IgD-negative memory B cell (primary cell): ENCODE measurements around the gene SPAAR. TPM values are rescaled to one million over a fixed set of nuclear protein-coding genes. Genes with fewer than 3 reads are reported as not detected.
"Not testable (repeated sequence)": the region's sequence is repeated elsewhere in the genome, so short reads cannot be mapped to it uniquely, and the experiment has no call there.

Experiments used
- H3K27ac Mint-ChIP-seq, 3 donors: one replicate each; pipeline ENCODE4 v1.8.0; 2020 to 2022; ENCODE audit warnings: mild to moderate bottlenecking in 3 of 3, mixed read lengths in 3 of 3, moderate library complexity in 1 of 3
- H3K27me3 Mint-ChIP-seq: one replicate; pipeline ENCODE4 v1.8.0; 2021; ENCODE audit warnings: mixed read lengths
- H3K36me3 Mint-ChIP-seq: one replicate; pipeline ENCODE4 v1.8.0; 2020; ENCODE audit warnings: mild to moderate bottlenecking, mixed read lengths
- H3K4me1 Mint-ChIP-seq, 3 donors: one replicate each; pipeline ENCODE4 v1.8.0; 2020 to 2022; ENCODE audit warnings: mixed read lengths in 3 of 3, mild to moderate bottlenecking in 1 of 3
- H3K4me3 Mint-ChIP-seq, 4 donors: one replicate each; pipeline ENCODE4 v1.8.0; 2020 to 2022; ENCODE audit warnings: mild to moderate bottlenecking in 4 of 4, mixed read lengths in 4 of 4, moderate library complexity in 3 of 4
- H3K9me3 Mint-ChIP-seq, 3 donors: one replicate each; pipeline ENCODE4 v1.8.0; 2020 to 2021; ENCODE audit warnings: mixed read lengths in 3 of 3, mild to moderate bottlenecking in 1 of 3
- polyA plus RNA-seq: library from polyadenylated mRNA; unstranded; fragments of 300-500 nt; fragmentation: Illumina TruSeq; gene quantifications from one replicate; pipeline ENCODE4 v1.2.3, GENCODE V29; 2021

The SPAAR gene, protein sequence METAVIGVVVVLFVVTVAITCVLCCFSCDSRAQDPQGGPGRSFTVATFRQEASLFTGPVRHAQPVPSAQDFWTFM
- polyA plus RNA-seq, result not detected

- no peaks in the 10 kb centered on the region for H3K36me3 Mint-ChIP-seq
- peak within 1 kb of the TSS in 1 of 4 donors; percentile 73 for H3K4me3 Mint-ChIP-seq
- H3K27me3 Mint-ChIP-seq, result peaks cover 10% of the 10 kb centered on the region
- H3K27ac Mint-ChIP-seq, result no peak within 1 kb of the TSS
- H3K9me3 Mint-ChIP-seq, result no peaks in the 10 kb centered on the region
- peaks cover 5 to 7% (median 6%) of the 10 kb centered on the region in 3 donors for H3K4me1 Mint-ChIP-seq
These were observed at the start of gene SPAAR for GRCh38 chr9:35909274-35909673. TSS of gene SPAAR (plus strand) at chr9:35909490. CDS start at chr9:35910464, 974 bp downstream.

GRCh38 chr9:35859990-35860339 is 49.3 kb upstream of the SPAAR start:
- Mint-ChIP-seq H3K36me3 (no peaks in the 10 kb centered on the region), H3K9me3 (no peaks in the 10 kb centered on the region), H3K4me1 (peaks cover 0 to 4% (median 2%) of the 10 kb centered on the region in 3 donors), H3K27me3 (peaks cover 4% of the 10 kb centered on the region), H3K27ac (no peak overlapping the region), H3K4me3 (no peak overlapping the region)

- peaks cover 0 to 4% (median 2%) of the 10 kb centered on the region in 3 donors for H3K4me1 Mint-ChIP-seq
- H3K9me3 Mint-ChIP-seq, result no peaks in the 10 kb centered on the region
- no peaks in the 10 kb centered on the region for H3K36me3 Mint-ChIP-seq
- H3K4me3 Mint-ChIP-seq, result peak overlapping the region in 1 of 4 donors; percentile 29
- H3K27me3 Mint-ChIP-seq, result peaks cover 4% of the 10 kb centered on the region
- no peak overlapping the region for H3K27ac Mint-ChIP-seq
These were observed 48.0 kb upstream of the SPAAR start for GRCh38 chr9:35861161-35861897.

DNA sequence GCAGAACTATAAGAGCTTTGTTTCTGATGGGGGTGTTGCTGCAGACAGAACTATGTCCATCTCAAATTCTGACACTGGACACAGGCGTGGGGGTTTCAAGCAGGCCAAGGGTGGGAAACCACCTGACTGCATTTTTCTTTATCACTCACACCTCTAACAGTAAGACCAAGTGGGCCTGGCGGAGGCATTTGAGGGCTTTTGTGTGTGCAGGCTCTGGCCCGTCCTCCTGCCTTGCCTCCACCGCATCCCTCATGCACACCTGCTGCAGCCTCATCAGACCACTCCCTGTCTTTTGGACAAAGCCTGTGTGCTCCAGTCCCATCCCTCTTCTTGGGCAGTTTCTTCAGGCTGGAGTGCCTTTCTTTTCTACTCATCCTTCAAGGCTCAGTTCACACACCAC is 47.0 kb upstream of the SPAAR start:
- no peak overlapping the region for H3K27ac Mint-ChIP-seq
- peaks cover 4% of the 10 kb centered on the region for H3K27me3 Mint-ChIP-seq
- H3K36me3 Mint-ChIP-seq, result no peaks in the 10 kb centered on the region
- no peaks in the 10 kb centered on the region for H3K9me3 Mint-ChIP-seq
- peaks cover 0 to 4% (median 2%) of the 10 kb centered on the region in 3 donors for H3K4me1 Mint-ChIP-seq
- H3K4me3 Mint-ChIP-seq, result no peak overlapping the region

DNA sequence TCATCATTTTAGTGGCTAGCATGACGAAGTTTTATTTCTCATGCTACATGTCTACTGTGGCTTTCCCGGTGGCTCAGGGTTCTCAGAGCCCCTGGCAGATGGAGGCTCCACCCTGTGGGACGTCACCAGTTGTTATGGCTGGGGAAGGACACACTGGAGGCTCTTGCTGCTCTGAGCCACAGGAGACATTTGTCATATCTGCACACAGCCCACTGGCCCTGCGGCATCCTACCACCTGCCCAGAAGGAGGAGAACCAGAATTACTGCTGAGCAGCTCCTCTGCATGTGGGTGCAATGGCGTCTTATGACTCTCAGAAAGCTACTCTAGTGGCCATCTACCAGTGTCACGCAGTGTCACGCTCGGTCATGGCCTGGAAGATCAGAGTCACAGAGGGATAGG is 45.7 kb upstream of the SPAAR start:
- H3K9me3 Mint-ChIP-seq, result no peaks in the 10 kb centered on the region
- no peak overlapping the region for H3K27ac Mint-ChIP-seq
- peaks cover 0 to 3% (median 1%) of the 10 kb centered on the region in 3 donors for H3K4me1 Mint-ChIP-seq
- no peaks in the 10 kb centered on the region for H3K36me3 Mint-ChIP-seq
- peaks cover 4% of the 10 kb centered on the region for H3K27me3 Mint-ChIP-seq
- no peak overlapping the region for H3K4me3 Mint-ChIP-seq

- Mint-ChIP-seq H3K36me3 (no peaks in the 10 kb centered on the region), H3K27me3 (peaks cover 4% of the 10 kb centered on the region), H3K4me3 (no peak overlapping the region), H3K4me1 (peaks cover 0 to 4% (median 0%) of the 10 kb centered on the region in 3 donors), H3K9me3 (no peaks in the 10 kb centered on the region), H3K27ac (no peak overlapping the region)
These were observed 44.5 kb upstream of the SPAAR start for GRCh38 chr9:35864695-35865255.

GRCh38 chr9:35867538-35867937 is 41.8 kb upstream of the SPAAR start:
- H3K27me3 Mint-ChIP-seq, result peaks cover 1% of the 10 kb centered on the region
- peaks cover 0 to 1% (median 0%) of the 10 kb centered on the region in 3 donors for H3K4me1 Mint-ChIP-seq
- no peaks in the 10 kb centered on the region for H3K9me3 Mint-ChIP-seq
- H3K36me3 Mint-ChIP-seq, result no peaks in the 10 kb centered on the region
- no peak overlapping the region for H3K27ac Mint-ChIP-seq
- H3K4me3 Mint-ChIP-seq, result no peak overlapping the region

DNA sequence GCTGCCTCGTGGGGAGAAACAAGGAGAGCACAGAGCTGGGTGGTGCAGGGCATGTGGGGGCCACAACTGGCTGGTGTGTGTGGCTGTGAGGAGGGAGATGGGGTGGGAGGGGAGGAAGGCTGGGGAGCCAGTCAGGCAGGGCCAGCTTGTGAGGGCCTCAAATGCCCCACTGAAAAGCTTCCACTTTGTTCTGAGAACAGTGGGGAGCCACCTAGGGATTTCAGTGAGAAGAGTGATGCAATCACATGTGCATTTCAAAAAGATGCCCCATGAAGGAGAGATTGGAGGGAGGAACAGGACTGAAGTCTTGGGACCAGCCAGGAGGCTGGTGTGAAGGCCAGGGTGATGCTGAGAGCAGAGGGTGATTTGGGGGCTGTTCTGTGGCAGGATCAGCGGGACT is 40.4 kb upstream of the SPAAR start:
- H3K4me1 Mint-ChIP-seq, result peaks cover 0 to 2% (median 0%) of the 10 kb centered on the region in 3 donors
- no peaks in the 10 kb centered on the region for H3K9me3 Mint-ChIP-seq
- no peaks in the 10 kb centered on the region for H3K36me3 Mint-ChIP-seq
- H3K27ac Mint-ChIP-seq, result no peak overlapping the region
- H3K27me3 Mint-ChIP-seq, result peaks cover 1% of the 10 kb centered on the region
- no peak overlapping the region for H3K4me3 Mint-ChIP-seq

DNA sequence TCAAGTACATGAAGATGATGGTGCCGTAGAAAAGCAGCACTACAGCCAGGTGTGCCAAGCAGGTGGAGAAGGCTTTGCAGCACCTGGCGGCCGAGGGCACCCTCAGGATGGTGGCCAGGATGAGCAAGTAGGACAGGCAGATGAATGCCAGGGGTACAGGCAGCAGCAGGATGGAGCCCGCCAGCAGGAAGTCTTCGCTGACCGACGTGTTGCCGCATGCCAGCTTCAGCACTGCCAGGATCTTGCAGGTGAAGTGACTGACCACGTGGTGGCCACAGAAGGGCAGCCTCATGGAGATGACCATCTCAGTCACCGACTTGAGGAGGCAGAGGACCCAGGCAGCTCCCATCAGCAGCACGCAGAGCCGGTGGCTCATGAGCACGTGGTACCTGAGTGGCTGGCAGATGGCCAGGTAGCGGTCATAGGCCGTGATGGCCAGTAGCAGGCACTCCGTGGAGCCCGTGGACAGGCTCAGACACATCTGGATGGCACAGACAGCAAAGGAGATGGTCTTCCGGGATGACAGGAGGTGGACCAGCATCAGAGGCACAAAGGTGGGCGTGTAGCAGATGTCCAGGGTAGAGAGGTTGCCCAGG is 39.6 kb upstream of the SPAAR start:
- H3K4me3 Mint-ChIP-seq, result no peak overlapping the region
- no peak overlapping the region for H3K27ac Mint-ChIP-seq
- no peaks in the 10 kb centered on the region for H3K36me3 Mint-ChIP-seq
- H3K9me3 Mint-ChIP-seq, result no peaks in the 10 kb centered on the region
- no peaks in the 10 kb centered on the region for H3K27me3 Mint-ChIP-seq
- peaks cover 0 to 2% (median 0%) of the 10 kb centered on the region in 3 donors for H3K4me1 Mint-ChIP-seq

DNA sequence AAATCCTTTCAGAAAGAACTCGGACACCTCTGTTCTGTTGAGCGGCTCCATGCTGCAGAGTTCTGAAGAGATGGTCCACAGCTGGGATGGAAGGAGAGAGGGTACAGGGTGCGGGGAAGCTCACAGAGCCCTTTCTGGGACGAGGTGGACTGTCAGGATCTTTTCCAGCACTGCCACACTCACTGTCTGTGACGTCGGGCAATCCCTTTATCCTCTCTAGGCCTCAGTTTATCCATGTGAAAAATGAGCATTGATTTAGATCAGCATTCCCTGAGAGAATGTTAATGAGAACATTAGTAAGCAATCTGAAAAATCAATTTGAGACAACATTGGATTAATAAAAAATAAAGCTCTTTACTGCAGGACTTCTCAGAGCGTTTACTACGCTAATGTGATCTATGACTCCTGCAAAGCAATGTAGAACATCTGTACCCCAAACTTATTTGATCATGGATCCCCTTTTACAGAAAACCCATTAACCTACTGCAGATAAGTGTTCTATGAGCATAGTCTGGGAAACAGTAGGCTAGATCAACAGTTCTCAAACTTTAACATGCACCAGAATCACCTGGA is 38.9 kb upstream of the SPAAR start, which contains the start of gene OR13J1:
OR13J1 (minus strand) TSS at position 51 of the 573 bp plus-strand sequence; CDS start at position 51, 0 bp downstream.
- Mint-ChIP-seq H3K27ac (no peak within 1 kb of the TSS), H3K4me1 (peaks cover 0 to 2% (median 0%) of the 10 kb centered on the region in 3 donors), H3K4me3 (no peak within 1 kb of the TSS)

DNA sequence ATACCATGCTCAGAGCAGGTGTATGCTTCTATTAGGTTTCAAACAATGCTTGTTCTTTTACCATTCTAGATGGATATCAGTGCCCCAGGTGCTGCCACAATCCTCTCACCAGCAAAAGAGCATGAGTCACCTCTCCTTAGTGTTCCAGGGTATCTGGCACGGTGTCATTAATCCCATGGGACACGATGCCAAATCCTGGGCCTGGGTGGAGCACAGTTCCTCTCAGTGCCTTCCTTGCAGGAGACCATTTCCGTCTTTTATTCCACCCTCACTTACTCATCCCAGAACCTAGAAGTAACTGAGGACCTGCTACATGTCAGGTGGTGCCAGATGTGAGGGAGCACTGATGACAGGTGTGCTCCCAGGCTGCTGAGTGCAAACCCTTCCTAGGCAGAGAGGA is 37.7 kb upstream of the SPAAR start:
- Mint-ChIP-seq H3K27ac (no peak overlapping the region), H3K4me3 (no peak overlapping the region), H3K4me1 (peaks cover 0 to 2% (median 0%) of the 10 kb centered on the region in 3 donors), H3K36me3 (peaks cover 2% of the 10 kb centered on the region), H3K27me3 (no peaks in the 10 kb centered on the region), H3K9me3 (peaks cover 0 to 5% (median under 1%) of the 10 kb centered on the region in 3 donors)

More for the DNA sequence above, 38.9 kb upstream of the SPAAR start, which contains the start of gene OR13J1:
- H3K9me3 Mint-ChIP-seq, result no peaks in the 10 kb centered on the region
- no peaks in the 10 kb centered on the region for H3K36me3 Mint-ChIP-seq
- no peaks in the 10 kb centered on the region for H3K27me3 Mint-ChIP-seq

- Mint-ChIP-seq H3K9me3 (peaks cover 2 to 14% (median 4%) of the 10 kb centered on the region in 3 donors), H3K4me1 (peaks cover 0 to 2% (median 0%) of the 10 kb centered on the region in 3 donors), H3K27ac (no peak overlapping the region), H3K27me3 (peaks cover 2% of the 10 kb centered on the region), H3K36me3 (peaks cover 2% of the 10 kb centered on the region), H3K4me3 (no peak overlapping the region)
These were observed 36.8 kb upstream of the SPAAR start for GRCh38 chr9:35872505-35872904.

DNA sequence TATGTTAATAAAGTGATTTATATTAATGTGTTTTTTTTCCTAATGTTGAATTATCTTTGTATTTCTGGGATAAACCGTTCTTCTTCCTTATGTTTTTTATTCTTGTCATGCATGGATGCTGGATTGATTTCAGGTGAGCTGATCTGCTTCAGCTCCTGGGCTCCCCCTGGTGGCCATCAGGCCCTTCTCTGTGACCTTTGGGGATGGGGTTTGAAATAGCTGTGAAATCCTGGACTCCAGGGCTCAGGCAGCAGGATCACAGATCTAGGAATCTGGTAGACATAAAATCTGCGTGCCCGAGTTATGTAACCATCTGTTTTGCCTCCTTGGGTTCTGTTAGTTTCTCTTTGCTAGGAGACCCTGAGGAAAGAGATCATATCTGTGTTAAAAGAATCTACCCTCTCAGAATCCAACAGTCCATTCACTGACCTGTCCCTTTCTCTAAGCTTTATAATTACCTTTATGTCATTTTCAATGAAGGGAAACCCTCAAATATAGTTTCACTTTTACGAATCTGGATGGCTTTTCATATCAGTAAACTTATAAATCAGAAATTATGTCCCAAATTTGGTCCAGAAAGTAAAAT is 26.9 kb upstream of the SPAAR start:
- Mint-ChIP-seq H3K27me3 (peaks cover 5% of the 10 kb centered on the region), H3K4me1 (peaks cover 0 to 1% (median 0%) of the 10 kb centered on the region in 3 donors), H3K36me3 (no peaks in the 10 kb centered on the region), H3K4me3 (no peak overlapping the region), H3K9me3 (peaks cover 2 to 7% (median 6%) of the 10 kb centered on the region in 3 donors), H3K27ac (no peak overlapping the region)

DNA sequence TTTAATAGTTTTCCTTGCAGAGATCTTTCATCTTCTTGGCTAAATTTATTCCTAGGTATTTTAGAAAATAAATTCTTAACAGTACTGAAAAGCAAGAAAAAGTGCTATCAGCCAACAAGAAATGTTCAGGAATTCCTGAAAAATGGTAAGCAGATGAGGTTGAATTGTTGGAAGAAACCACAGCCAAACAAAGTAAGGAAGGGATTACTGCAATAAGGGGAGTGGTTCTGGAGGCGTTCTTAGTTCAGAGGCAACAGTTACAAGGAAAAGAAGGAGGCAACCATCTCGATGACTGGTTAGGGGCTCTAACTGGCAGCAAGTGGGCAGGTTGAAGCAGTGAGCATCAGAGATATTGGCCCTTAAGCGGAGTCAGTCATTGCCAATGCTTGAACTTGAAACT is 26.3 kb upstream of the SPAAR start:
- Mint-ChIP-seq H3K4me1 (peaks cover 0 to 1% (median 0%) of the 10 kb centered on the region in 3 donors), H3K9me3 (peaks cover 0 to 2% (median 0%) of the 10 kb centered on the region in 3 donors), H3K4me3 (no peak overlapping the region), H3K36me3 (no peaks in the 10 kb centered on the region), H3K27ac (no peak overlapping the region), H3K27me3 (peaks cover 3% of the 10 kb centered on the region)

DNA sequence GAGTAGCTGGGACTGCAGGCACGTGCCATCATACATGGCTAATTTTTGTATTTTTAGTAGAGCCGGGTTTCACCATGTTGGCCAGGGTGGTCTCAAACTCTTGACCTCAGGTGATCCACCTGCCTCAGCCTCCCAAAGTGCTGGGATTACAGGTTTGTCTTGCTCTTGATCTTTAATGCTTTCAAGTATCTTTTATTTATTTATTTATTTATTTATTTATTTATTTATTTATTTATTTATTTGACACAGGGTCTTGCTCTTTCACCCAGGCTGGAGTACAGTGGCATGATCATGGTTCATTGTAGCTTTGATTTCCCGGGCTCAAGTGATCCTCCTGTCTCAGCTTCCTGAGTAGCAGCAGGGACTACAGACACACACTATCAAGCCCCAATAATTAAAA is 24.4 kb upstream of the SPAAR start:
- not testable (repeated sequence) for H3K27me3 Mint-ChIP-seq, H3K4me3 Mint-ChIP-seq, H3K27ac Mint-ChIP-seq

More for the DNA sequence above, 24.4 kb upstream of the SPAAR start:
- H3K4me1 Mint-ChIP-seq, H3K9me3 Mint-ChIP-seq, H3K36me3 Mint-ChIP-seq: not testable (repeated sequence)
